Activated CD4-positive, alpha-beta T cell treated with anti-CD3 and anti-CD28 coated beads, Interleukin-2, Interleukin-6, amounts not matched to agents 100 ng/mL and 50 ng/mL, durations not matched to agents 16 hours and 8 hours (primary cell): ENCODE measurements around the gene CBFA2T3.

Source experiments
- DNase-seq: peaks from one replicate; pipeline ENCODE4 v3.0.0-alpha.2; 2020

CBFA2T3 gene

GRCh38 chr16:88995194-88995593, 18.2 kb upstream of the CBFA2T3 start:
- DNase-seq = no peak

- no peak for DNase-seq
Measured at GRCh38 chr16:88994695-88995094, 17.7 kb upstream of the CBFA2T3 start.

GRCh38 chr16:88993946-88994600, 17.1 kb upstream of the CBFA2T3 start:
- no peak for DNase-seq

GRCh38 chr16:88993166-88993761, 16.3 kb upstream of the CBFA2T3 start:
- DNase-seq = no peak

- no peak for DNase-seq
Measured at GRCh38 chr16:88992351-88993165, 15.6 kb upstream of the CBFA2T3 start.

- DNase-seq = no peak
Measured at GRCh38 chr16:88991813-88992350, 14.9 kb upstream of the CBFA2T3 start.

GRCh38 chr16:88989852-88990547, 13.0 kb upstream of the CBFA2T3 start:
- no peak for DNase-seq

GRCh38 chr16:88988980-88989811, 12.2 kb upstream of the CBFA2T3 start:
- DNase-seq = no peak

- no peak for DNase-seq
Measured at GRCh38 chr16:88985521-88985920, 8.5 kb upstream of the CBFA2T3 start.

- DNase-seq = no peak
Measured at GRCh38 chr16:88983771-88984687, 7.0 kb upstream of the CBFA2T3 start.

GRCh38 chr16:88983165-88983564, 6.2 kb upstream of the CBFA2T3 start:
- no peak for DNase-seq

- DNase-seq = no peak
Measured at GRCh38 chr16:88982286-88983084, 5.5 kb upstream of the CBFA2T3 start.

GRCh38 chr16:88979353-88980015, 2.5 kb upstream of the CBFA2T3 start:
- no peak for DNase-seq

- DNase-seq = no peak
Measured at GRCh38 chr16:88978608-88979346, 1.8 kb upstream of the CBFA2T3 start.

- DNase-seq = no peak
Measured at GRCh38 chr16:88977812-88978607, 1.0 kb upstream of the CBFA2T3 start.

- no peak for DNase-seq
Measured at GRCh38 chr16:88976366-88977017, 515 bp downstream of the CBFA2T3 start.

GRCh38 chr16:88975511-88976061, 1.4 kb downstream of the CBFA2T3 start:
- no peak for DNase-seq
